ENCODE results near the gene DYNLL1.
"Not testable (repeated sequence)": the region's sequence is repeated elsewhere in the genome, so short reads cannot be mapped to it uniquely, and the experiment has no call there.

DNA sequence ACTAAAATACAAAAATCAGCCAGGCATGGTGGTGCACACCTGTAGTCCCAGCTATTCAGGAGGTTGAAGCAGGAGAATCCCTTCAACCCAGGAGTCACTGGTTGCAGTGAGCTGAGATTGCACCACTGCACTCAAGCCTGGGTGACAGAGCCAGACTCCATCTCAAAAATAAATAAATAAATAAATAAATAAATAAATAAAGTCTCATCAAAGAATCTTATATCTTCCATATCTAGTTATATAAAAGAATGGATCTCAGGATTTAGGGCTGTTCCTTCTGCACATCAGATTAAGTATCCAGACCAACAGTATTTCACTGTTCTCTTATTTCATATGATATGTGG, 34.5 kb downstream of the DYNLL1 start:
- TF ChIP-seq, protein P1, sequence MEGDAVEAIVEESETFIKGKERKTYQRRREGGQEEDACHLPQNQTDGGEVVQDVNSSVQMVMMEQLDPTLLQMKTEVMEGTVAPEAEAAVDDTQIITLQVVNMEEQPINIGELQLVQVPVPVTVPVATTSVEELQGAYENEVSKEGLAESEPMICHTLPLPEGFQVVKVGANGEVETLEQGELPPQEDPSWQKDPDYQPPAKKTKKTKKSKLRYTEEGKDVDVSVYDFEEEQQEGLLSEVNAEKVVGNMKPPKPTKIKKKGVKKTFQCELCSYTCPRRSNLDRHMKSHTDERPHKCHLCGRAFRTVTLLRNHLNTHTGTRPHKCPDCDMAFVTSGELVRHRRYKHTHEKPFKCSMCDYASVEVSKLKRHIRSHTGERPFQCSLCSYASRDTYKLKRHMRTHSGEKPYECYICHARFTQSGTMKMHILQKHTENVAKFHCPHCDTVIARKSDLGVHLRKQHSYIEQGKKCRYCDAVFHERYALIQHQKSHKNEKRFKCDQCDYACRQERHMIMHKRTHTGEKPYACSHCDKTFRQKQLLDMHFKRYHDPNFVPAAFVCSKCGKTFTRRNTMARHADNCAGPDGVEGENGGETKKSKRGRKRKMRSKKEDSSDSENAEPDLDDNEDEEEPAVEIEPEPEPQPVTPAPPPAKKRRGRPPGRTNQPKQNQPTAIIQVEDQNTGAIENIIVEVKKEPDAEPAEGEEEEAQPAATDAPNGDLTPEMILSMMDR (IDR thresholded peaks at IDR 0.05): not testable (repeated sequence)
- TF ChIP-seq POLR2A (IDR thresholded peaks at IDR 0.05): not testable (repeated sequence)

Measured in suprapubic skin (tissue), 3 donors.